COLO829 (cell line): ENCODE results near the gene PARD3B.

Source experiments
- DNase-seq: peaks from one replicate; pipeline ENCODE4 v3.0.0; 2012; ENCODE audit warnings: low spot score

Gene PARD3B

GRCh38 chr2:204948822-204949221 lies 403.5 kb downstream of the PARD3B start:
- no peak for DNase-seq

DNA sequence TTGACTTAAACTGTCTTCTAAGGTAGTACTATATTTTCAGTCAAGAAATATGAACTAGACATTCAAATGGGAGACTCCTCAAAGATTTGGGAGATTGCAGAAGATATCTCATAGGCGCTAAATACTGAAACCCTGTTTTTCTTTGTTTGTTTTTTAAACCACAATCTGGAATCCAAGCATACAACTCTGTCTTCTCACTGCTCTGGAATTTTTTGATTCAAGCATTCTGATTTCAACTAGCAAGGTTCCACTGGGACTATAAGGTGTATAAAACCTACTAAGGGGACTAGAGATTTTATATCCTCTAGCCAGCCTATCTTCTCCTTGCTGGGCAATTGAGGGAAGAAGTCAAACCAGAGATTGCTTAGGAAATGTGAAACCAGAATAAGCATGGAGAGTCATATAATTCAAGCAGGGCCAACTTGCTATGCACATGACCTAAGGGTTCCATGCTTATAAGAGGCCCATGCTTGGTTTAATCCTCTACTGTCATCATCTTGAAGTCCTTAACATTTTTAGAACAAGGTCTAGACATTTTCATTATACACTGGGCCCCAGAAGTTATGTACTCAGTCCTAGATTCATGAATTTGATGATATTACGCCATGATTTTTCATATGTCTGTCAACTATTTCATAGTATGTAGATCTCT lies 405.5 kb downstream of the PARD3B start:
- no peak for DNase-seq

GRCh38 chr2:204958371-204958770 lies 413.1 kb downstream of the PARD3B start:
- no peak for DNase-seq

DNA sequence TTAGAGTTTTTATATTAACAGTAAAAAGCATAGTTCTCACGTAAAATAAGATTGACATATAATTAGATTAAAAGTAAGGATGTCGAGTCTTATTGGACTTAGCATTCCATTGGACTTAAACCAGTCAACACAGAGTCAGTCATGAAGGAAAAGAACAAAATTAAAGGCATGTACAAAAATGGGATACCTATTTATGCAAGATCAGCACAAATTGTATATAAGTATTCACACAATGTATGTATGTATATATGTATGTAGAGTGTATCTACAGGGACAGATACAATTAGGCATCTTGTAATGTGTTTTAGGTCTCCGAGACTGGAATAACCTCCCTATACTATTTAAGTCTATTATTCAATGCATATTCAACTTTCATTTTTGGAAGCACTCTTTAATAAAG lies 419.1 kb downstream of the PARD3B start:
- no peak for DNase-seq

GRCh38 chr2:204966245-204966644 lies 421.0 kb downstream of the PARD3B start:
- DNase-seq, result no peak

DNA sequence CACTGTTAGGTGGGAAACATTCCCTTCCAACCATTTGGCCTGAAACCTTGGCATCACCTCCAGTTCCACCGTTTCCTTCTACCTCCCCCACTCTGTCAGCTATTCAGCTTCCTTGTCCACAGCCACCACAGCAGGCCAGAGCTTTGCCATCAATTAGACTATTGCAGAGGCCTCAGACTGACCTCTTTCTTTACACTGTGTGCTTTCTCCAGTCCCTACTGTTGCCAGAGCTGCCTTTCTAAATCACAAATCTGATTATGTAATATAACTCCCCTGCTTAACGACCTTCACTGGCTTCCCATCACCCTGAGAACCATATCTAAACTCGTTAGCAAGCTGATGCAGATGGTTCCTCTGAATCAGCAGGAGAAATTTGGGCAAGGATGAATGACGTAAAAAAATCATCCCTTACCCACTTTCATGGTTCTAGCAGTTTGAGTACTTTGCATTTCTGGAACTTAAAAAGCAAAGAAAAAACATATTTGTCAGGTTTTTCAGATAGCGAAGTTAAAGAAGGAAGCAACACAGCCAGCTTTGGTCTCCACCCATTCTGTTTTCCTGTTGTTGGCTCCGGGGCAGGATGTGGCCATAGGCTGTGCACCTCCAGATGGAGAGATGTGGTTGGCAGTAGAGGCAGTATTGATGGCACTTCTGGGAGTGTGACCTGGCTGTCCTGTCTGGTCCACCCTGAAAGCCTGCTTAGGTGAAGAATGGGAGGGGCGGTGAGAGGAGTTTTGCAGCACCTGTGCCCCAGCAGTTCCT lies 422.1 kb downstream of the PARD3B start:
- DNase-seq, result no peak

- DNase-seq, result peak; percentile 32
These were observed 426.1 kb downstream of the PARD3B start for GRCh38 chr2:204971206-204971907.

GRCh38 chr2:204972161-204972560 lies 426.9 kb downstream of the PARD3B start:
- no peak for DNase-seq

GRCh38 chr2:204972606-204973336 lies 427.5 kb downstream of the PARD3B start:
- DNase-seq, result no peak

DNA sequence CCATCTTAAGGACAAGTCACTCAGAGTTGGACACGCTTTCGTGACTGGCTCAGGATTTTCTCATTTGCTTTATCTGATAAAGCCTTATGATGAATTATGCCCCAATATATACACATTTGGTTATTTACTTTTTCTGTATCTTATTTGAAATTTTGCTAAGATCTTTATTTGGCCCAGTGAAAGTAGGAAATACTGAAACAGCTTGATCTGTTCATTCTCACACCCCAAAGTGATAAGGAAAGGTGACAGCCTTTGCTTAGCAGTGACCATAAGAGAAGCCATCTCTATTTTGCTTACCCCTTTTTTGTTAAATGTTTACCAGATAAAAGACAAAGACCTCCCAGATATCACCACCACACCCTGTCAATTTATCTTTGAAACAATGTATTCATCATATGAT lies 428.3 kb downstream of the PARD3B start:
- no peak for DNase-seq

- no peak for DNase-seq
These were observed 429.2 kb downstream of the PARD3B start for GRCh38 chr2:204974487-204974886.

- DNase-seq, result no peak
These were observed 432.6 kb downstream of the PARD3B start for GRCh38 chr2:204977914-204978313.

- DNase-seq, result no peak
These were observed 437.0 kb downstream of the PARD3B start for GRCh38 chr2:204982303-204982702.

GRCh38 chr2:204984518-204984917 lies 439.2 kb downstream of the PARD3B start:
- DNase-seq, result no peak

- DNase-seq, result no peak
These were observed 441.4 kb downstream of the PARD3B start for GRCh38 chr2:204986641-204987040.

- DNase-seq, result no peak
These were observed 443.6 kb downstream of the PARD3B start for GRCh38 chr2:204988836-204989235.

- DNase-seq, result no peak
These were observed 444.6 kb downstream of the PARD3B start for GRCh38 chr2:204989877-204990276.

DNA sequence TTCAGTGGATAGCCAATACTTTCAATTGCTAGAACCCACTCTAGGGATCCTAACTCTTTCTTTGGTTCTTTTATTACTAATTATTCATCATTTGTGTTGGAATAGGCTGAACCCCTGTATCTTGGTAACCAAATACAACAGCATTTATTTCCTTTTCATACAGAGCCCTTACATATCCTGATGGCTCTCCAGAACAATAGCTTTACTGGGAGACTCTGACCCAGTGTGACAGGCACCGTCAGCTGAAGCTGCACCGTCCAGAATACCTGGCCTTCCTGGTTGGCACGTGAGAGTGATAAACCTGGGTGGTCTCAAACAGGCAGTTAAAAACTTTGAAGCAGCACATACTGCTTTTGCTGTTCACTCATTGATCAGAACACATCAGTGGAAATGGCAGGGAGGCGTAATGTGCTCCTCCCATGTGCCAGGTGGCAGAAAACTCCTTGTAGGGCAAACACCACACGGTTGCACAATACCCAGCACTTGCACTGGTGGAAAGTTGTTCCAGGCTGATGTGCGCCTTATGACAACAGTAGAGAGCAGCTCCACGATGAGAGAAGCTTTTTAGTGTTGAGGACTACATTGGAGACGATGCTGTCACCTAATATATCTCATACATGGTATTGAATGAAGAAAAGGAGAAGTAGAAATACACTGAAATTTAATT lies 456.2 kb downstream of the PARD3B start:
- no peak for DNase-seq

- no peak for DNase-seq
These were observed 457.1 kb downstream of the PARD3B start for GRCh38 chr2:205002390-205002789.

GRCh38 chr2:205003288-205003687 lies 458.0 kb downstream of the PARD3B start:
- no peak for DNase-seq

DNA sequence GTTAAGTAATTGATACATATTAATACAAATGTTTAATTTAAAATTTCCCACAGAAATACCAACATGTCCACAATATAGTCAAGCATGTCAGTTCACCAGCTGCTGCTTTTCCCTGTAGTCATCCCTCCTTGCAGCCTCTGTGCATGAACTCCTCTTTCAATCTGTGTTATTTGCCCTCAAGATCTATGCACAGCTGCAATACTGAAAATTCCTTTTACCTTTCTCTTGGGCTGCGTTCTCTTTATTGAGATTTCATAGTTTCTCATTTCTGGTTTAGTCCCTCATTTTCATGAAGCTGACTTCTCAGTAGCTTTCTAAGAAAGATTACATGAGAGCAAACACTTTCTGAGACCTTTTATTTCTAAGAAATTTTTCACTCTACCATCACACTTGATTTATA lies 464.9 kb downstream of the PARD3B start:
- no peak for DNase-seq

GRCh38 chr2:205011031-205011430 lies 465.8 kb downstream of the PARD3B start:
- no peak for DNase-seq
